NK-92 treated with Interleukin-12 subunit alpha and Interleukin-12 subunit beta, amount 100 ng/mL, for 24 hours (cell line): ENCODE results near the gene LENG1.
"Not testable (repeated sequence)": the region's sequence is repeated elsewhere in the genome, so short reads cannot be mapped to it uniquely, and the experiment has no call there.

ENCODE experiments used
- DNase-seq: peaks from one replicate; lab custom pipeline; 2025; lab: John Stamatoyannopoulos, UW

LENG1 gene

GRCh38 chr19:54189735-54190502 is 30.4 kb upstream of the LENG1 start:
- DNase-seq, result peak; percentile 100

DNA sequence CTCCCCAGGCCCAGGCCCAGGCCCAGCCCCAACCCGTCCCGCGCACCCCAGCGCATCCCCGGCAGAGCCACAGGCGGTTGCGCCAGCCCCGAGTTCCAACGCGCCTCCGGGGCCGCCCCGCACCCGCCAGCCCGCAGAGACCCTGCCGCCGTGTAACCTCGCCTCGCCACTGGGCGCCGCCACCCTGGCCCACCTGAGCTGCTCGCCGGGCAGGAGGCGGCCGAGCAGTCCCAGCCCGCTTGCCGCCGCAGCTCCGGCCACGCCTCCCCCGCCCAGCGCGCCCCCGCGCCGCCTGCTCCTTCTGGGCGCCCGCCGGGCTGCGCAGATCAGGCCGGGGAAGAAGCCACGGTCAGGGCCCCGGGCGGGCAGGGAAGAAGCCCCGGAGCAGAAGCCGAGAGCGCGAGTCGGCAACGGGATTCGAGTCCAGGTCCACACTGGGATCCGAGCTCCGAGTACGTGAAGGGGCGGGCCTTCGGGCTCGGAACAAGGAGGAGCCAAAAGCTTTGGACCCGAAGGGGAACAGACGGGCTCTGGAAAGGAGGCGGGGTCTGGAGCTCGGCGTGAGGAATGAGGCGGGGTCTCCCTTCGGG is 29.7 kb upstream of the LENG1 start, which contains the start of gene MBOAT7:
TSS of gene MBOAT7 (minus strand) at position 436 of the 590 bp plus-strand sequence. CDS start 1,072 bp downstream, outside the sequence.
- peak; percentile 84 for DNase-seq

DNA sequence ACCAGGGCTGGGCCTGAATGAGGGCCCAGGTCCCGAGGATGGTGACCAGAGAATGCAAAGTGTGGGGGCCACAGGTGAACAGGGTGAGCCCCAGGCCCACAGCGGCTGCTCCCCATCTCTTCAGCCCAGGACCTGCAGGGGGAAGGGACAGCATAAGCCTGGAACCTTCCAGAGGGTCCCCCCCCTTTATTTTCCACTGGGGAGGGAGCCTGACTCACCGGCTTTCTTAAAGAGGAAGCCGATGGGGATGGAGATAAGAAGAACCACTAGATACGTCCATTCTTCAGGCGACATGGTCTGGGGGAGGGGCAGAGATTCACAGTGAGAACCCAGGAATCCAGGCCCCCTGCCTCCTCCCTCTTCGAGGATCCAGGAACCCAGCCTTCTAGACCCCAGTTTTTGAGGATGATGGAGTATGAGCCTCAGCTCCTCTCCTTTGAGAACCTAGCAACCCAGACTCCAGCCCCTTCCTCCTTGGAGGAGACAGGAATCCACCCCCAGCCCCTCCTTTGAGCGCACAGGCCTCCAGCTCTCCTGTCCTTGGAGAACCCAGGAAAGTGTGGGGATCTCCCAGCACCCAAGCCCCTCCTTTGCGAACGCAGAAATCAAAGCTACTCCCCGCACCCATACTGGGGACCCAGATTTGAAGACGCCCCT is 28.8 kb upstream of the LENG1 start:
- no peak for DNase-seq

- DNase-seq, result no peak
Measured at GRCh38 chr19:54186934-54187381, 27.4 kb upstream of the LENG1 start.

DNA sequence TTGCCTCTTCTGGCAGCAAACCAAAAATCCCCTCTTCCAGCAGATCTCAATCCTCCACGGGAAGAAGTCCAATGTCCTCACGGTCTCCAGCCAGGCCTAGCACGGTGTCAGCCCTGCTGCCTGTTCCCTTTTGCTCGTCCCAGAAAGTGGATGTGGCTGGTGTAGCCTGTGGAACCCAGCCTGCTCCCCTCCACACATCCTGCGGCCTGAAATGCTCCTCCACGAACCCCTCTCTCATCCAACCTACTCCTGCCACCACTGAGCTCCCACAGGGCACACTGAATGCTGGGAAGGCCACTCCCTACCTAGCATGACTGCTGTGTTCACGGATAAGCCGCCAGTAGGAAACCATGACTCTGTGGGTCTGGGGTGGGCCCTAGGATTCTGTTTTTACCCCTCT is 26.8 kb upstream of the LENG1 start:
- DNase-seq, result no peak

- no peak for DNase-seq
Measured at GRCh38 chr19:54183431-54183830, 23.9 kb upstream of the LENG1 start.

DNA sequence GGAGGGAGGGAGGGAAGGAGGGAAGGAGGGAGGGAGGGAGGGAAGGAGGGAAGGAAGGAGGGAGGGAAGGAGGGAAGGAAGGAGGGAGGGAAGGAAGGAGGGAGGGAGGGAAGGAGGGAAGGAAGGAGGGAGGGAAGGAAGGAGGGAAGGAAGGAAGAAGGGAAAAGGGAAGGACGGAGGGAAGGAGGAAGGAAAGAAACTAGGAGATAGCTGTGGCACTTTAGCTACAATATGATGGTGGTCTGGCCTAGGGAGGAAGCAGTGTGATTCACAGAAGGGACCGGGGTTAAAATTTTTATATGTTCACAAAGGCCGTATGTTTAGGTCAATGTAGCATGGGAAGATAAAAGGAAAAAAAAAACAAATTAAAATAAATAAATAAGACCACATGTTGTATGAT is 22.4 kb upstream of the LENG1 start:
- DNase-seq, result not testable (repeated sequence)

DNA sequence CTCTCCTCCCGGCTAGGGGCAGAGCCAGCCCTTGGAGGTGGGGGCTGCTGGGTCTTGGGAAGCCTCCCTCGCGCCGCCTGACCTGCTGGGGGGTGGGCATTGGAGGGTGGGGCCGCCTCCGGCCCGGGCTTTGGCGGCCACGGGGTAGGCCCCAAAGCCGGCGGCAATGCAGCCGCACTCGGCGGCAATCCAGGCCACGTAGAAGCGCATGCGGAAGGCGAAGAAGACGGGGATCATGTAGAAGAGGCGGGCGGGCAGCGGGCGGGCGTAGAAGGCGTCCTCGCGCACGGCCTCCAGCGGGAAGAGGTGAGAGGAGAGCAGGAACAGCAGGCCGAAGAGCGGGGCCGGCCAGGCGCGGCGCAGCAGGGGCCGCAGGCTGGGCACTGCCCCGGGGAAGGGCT is 21.2 kb upstream of the LENG1 start:
- DNase-seq, result no peak

GRCh38 chr19:54179921-54180461 is 20.5 kb upstream of the LENG1 start:
- no peak for DNase-seq

DNA sequence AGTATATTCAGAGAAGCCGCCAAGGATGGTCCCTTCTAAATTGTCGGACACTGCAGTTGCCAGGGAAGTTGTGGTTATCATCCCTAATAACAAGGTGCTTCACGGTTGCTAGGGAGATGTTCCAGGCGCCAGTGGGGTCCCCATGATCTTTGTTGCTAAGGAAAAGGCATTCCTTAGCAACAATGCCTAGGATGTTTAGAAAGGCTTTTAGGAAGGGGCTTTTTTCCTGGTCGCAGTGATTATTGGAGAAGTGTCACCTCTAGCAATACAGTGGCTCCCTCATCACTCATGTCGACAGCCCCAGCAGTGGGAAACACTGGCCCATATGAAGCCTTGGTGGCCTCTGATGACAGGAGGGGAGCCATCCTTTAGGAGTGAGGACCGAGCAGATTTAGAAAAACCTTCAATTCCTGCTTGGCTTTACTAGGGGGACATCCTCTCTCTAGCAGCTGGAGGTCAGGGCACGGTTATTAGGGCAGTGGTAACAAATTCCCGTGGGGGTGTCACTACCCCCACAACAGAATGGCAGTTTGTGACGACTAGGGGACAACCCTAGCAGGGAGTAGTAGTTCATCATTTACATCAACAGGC is 19.8 kb upstream of the LENG1 start:
- DNase-seq, result no peak

DNA sequence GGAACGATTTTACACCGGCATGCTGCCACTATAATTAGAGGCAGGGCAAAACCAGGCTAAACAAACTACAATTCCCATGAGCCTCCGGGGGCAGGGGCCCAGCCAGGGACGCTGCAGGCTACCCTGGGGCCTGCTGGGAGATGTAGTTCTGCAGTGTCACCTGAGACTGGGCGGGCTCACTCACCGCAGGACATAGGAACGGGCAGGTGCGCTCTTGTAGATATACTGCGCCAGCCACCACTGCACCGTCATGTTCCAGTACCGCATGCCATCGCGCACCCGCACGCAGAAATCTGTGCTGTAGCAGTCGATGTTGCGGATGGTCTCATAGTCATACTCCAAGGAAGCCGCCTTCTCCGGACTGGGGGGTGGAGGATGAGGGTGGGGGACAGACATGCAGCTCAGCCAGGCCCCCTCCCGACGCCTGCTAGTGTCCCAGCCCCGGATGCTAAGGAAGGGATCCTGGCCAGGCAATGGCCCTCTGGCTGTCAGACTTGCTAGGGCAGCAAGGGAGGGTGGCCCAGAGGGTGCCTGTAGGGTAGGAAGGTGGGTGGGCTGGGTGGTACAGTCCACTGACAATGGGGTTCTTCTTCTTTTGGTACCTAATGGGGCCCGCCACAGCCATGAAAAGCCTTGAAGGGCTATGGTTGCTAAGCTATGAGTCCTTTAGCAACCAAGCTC is 19.2 kb upstream of the LENG1 start:
- DNase-seq, result no peak

GRCh38 chr19:54173951-54174834 is 14.7 kb upstream of the LENG1 start:
- DNase-seq, result no peak

GRCh38 chr19:54173359-54173699 is 13.8 kb upstream of the LENG1 start:
- no peak for DNase-seq

DNA sequence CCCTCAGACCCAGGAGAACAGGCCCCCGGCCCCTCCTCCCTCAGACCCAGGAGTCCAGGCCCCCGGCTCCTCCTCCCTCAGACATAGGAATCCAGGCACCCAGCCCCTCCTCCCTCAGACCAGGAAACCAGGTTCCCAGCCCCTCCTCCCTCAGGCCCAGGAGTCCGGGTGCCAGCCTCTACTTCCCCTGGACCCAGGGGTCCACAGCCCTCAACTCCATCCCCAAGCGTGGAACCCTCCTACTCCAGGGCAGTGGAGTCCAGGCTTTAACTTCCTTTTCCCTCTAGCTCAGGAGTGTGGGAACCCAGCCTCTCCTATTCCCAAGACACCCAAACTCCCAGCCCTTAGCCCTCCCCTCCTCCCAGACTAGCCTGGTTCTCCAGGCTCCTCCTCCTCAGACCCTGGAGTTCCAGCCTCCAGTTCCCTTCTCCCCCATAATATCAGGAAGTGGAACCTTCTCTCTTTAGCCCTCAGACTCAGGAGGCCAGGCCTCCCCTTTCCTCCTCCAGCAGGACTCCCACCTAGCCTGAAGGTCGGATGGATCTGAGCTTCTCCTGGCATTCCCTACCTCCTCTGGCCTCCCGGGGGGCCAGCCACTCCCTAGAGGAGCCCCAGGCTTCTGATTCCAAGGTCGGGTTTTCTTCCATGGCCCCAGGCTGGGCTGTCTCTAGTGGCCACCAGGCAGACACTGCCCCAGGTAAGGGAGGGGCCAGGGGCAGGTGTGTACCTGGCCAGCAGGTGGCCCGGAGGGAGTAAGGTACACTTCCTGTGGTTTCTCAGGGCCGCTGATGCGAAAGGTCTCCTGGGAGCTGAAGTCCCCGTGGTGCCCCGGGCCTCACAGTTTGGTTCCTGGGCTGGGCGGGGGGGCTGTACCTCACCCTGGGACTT is 13.2 kb upstream of the LENG1 start, which contains the start of gene TMC4:
TSS of gene TMC4 (minus strand) at position 690 of the 888 bp plus-strand sequence. CDS start at position 647, 43 bp downstream.
- DNase-seq, result no peak

- DNase-seq, result not testable (repeated sequence)
Measured at GRCh38 chr19:54171736-54172431, 12.4 kb upstream of the LENG1 start.

DNA sequence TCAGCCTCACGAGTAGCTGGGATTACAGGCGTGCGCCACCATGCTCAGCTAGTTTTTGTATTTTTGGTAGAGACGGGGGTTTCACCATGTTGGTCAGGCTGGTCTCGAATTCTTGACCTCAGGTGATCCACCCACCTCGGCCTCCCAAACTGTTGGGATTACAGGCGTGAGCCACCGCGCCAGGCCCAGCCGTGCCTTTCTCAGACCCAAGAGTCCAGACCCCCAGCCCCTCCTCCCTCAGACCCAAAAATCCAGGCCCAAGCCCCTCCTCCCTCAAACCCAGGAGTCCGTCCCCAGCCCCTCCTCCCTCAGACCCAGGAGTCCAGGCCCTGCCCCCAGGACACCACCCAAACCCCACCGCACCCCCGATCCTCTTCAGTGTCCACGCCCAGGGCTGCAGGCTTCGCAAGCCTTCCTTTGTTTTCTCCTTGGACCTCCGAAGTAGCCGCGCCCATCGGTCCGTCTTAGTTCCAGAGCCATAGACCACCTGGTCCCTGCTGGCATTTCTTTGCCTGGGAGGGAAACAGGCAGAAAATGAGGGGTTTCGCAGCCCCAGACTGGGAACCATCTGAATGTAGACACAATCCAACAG is 9.7 kb upstream of the LENG1 start:
- DNase-seq, result no peak

DNA sequence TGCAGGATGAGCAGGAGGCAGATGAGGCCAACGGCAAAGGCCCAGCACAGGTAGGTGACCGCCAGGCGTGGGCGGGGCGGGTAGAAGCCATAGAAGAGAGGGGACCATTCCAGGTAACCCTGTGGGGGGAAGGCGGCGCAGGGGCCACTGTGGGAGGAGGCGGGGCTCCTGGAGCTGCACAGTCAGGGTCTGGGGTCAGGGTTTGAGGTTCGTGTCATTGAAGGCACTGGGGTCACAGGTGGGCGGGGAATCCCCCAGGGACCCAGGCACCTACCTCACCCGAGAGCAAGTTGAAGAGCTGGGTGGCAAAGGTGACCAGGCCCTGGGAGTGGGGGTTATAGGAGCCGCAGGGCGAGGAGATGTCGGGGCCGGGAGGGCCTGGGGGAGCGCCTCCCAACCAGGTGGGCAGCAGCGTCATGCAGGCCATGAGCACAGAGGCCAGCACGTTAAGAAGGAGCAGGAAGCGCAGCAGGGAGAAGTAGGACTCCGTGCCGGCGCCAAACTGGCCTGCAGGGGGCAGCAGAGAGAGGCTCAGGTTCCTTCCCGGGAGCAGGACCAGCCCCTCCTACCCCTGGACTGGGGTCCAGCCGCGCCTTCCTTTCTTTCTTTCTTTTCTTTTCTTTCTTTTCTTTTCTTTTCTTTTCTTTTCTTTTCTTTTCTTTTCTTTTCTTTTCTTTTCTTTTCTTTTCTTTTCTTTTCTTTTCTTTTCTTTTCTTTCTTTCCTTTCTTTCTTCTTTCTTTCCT is 8.8 kb upstream of the LENG1 start:
- DNase-seq, result peak; percentile 69

DNA sequence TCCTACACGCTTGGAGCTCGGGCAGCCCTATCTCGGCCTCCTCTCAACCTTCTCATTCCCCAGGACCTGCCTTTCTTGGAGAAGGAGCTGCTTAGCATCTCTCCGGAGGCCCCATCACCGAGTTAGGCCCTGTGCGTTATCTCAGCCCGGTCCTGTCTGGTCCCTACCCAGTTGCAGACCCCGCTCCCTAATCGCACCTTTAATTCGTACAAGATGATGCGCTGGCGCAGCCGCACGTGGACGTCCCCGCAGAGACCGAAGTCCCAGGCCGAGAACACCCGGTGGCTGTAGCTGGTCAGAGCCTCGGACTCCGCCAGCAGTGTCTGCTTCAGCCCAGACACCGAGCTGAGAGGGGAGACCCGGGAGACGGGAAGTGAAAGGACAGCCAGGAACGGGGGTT is 5.7 kb upstream of the LENG1 start:
- no peak for DNase-seq
